ENCODE results near the gene PFAS. TPM values are rescaled to one million over a fixed set of nuclear protein-coding genes. Genes with fewer than 3 reads are reported as not detected.
A peak's percentile ranks its signal among the peaks of the same experiment; 100 is the strongest.

PFAS gene
- total RNA-seq, 1 donor from 2014 or later: 35.4 TPM

GRCh38 chr17:8235676-8236075 lies 13.4 kb upstream of the PFAS start:
- Histone ChIP-seq H3K4me1 (ENCODE audit: insufficient read depth, low read length) (no peaks in the 10 kb centered on the region), H3K4me3 (ENCODE audit: insufficient read depth, low read depth, low read length) (no peak overlapping the region), H2AFZ (ENCODE audit: low read depth, low read length) (no peak overlapping the region), H3K9ac (ENCODE audit: low read length) (no peak overlapping the region), H3K36me3 (ENCODE audit: insufficient read depth, low read length) (peaks cover 6% of the 10 kb centered on the region), H3K4me2 (ENCODE audit: low read length) (no peak overlapping the region), H4K20me1 (ENCODE audit: insufficient read depth, low read length) (no peaks in the 10 kb centered on the region), H3K9me3 (ENCODE audit: insufficient read depth, low read depth, low read length) (no peaks in the 10 kb centered on the region), H3K79me2 (ENCODE audit: insufficient read depth, low read length) (no peaks in the 10 kb centered on the region), H3K27ac (ENCODE audit: low read depth, low read length) (no peak overlapping the region), H3K27me3 (ENCODE audit: insufficient read depth, low read length) (no peaks in the 10 kb centered on the region)
- no peak for FAIRE-seq
- no peak overlapping the region for H3K27ac Mint-ChIP-seq (ENCODE audit: unreplicated experiment)
- no peaks in the 10 kb centered on the region for H3K27me3 Mint-ChIP-seq (ENCODE audit: low read depth, unreplicated experiment)
- H3K4me3 Mint-ChIP-seq (ENCODE audit: unreplicated experiment): peak overlapping the region; percentile 34
- no peak for DNase-seq (ENCODE audit: low read depth)
- H3K9me3 Mint-ChIP-seq (ENCODE audit: unreplicated experiment): no peaks in the 10 kb centered on the region
- TF ChIP-seq, protein P1, sequence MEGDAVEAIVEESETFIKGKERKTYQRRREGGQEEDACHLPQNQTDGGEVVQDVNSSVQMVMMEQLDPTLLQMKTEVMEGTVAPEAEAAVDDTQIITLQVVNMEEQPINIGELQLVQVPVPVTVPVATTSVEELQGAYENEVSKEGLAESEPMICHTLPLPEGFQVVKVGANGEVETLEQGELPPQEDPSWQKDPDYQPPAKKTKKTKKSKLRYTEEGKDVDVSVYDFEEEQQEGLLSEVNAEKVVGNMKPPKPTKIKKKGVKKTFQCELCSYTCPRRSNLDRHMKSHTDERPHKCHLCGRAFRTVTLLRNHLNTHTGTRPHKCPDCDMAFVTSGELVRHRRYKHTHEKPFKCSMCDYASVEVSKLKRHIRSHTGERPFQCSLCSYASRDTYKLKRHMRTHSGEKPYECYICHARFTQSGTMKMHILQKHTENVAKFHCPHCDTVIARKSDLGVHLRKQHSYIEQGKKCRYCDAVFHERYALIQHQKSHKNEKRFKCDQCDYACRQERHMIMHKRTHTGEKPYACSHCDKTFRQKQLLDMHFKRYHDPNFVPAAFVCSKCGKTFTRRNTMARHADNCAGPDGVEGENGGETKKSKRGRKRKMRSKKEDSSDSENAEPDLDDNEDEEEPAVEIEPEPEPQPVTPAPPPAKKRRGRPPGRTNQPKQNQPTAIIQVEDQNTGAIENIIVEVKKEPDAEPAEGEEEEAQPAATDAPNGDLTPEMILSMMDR (IDR thresholded peaks at IDR 0.05; ENCODE audit: insufficient read depth, low read depth, low read length): no peak
- no peak for TF ChIP-seq EZH2 (IDR thresholded peaks at IDR 0.05; ENCODE audit: insufficient read depth, low read length)
- no peaks in the 10 kb centered on the region for H3K4me1 Mint-ChIP-seq (ENCODE audit: low read depth, unreplicated experiment)
- peaks cover 14% of the 10 kb centered on the region for H3K36me3 Mint-ChIP-seq (ENCODE audit: low read depth, unreplicated experiment)

DNA sequence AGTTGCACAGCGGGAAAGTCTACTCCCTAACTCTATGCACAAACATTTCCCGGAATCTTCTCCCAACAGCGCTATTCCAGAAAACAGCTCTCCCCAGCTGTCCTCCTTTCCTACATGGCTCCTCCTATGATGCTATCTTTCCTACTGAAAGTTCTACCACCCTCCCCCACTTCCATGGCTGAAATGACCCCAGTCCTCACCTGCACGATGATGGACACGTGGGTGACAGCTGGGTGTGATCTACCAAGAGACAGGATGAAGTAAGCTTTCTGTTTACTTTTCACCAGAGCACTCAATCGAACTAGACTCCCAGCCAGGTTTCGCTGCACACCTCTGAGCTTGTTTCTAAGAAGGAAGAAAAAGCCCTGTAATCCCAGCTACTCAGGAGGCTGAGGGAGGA lies 11.9 kb upstream of the PFAS start:
- H3K27me3 Mint-ChIP-seq (ENCODE audit: low read depth, unreplicated experiment): no peaks in the 10 kb centered on the region
- Histone ChIP-seq H3K9me3 (ENCODE audit: insufficient read depth, low read depth, low read length) (no peaks in the 10 kb centered on the region), H4K20me1 (ENCODE audit: insufficient read depth, low read length) (no peaks in the 10 kb centered on the region), H3K36me3 (ENCODE audit: insufficient read depth, low read length) (peaks cover 6% of the 10 kb centered on the region), H2AFZ (ENCODE audit: low read depth, low read length) (no peak overlapping the region), H3K4me1 (ENCODE audit: insufficient read depth, low read length) (no peaks in the 10 kb centered on the region), H3K27me3 (ENCODE audit: insufficient read depth, low read length) (no peaks in the 10 kb centered on the region), H3K4me3 (ENCODE audit: insufficient read depth, low read depth, low read length) (no peak overlapping the region), H3K4me2 (ENCODE audit: low read length) (no peak overlapping the region), H3K27ac (ENCODE audit: low read depth, low read length) (no peak overlapping the region), H3K9ac (ENCODE audit: low read length) (no peak overlapping the region), H3K79me2 (ENCODE audit: insufficient read depth, low read length) (no peaks in the 10 kb centered on the region)
- peaks cover 9% of the 10 kb centered on the region for H3K36me3 Mint-ChIP-seq (ENCODE audit: low read depth, unreplicated experiment)
- no peak overlapping the region for H3K4me3 Mint-ChIP-seq (ENCODE audit: unreplicated experiment)
- TF ChIP-seq, protein P1 (IDR thresholded peaks at IDR 0.05; ENCODE audit: insufficient read depth, low read depth, low read length): no peak
- TF ChIP-seq EZH2 (IDR thresholded peaks at IDR 0.05; ENCODE audit: insufficient read depth, low read length): no peak
- DNase-seq (ENCODE audit: low read depth) (no peak), FAIRE-seq (no peak)
- H3K27ac Mint-ChIP-seq (ENCODE audit: unreplicated experiment): no peak overlapping the region
- H3K4me1 Mint-ChIP-seq (ENCODE audit: low read depth, unreplicated experiment): no peaks in the 10 kb centered on the region
- H3K9me3 Mint-ChIP-seq (ENCODE audit: unreplicated experiment): no peaks in the 10 kb centered on the region

- no peak overlapping the region for H3K27ac ChIP-seq (ENCODE audit: low read depth, low read length)
- H4K20me1 ChIP-seq (ENCODE audit: insufficient read depth, low read length): no peaks in the 10 kb centered on the region
- Mint-ChIP-seq H3K4me3 (ENCODE audit: unreplicated experiment) (no peak overlapping the region), H3K9me3 (ENCODE audit: unreplicated experiment) (no peaks in the 10 kb centered on the region), H3K36me3 (ENCODE audit: low read depth, unreplicated experiment) (peaks cover 7% of the 10 kb centered on the region), H3K4me1 (ENCODE audit: low read depth, unreplicated experiment) (no peaks in the 10 kb centered on the region), H3K27me3 (ENCODE audit: low read depth, unreplicated experiment) (no peaks in the 10 kb centered on the region), H3K27ac (ENCODE audit: unreplicated experiment) (no peak overlapping the region)
- no peak overlapping the region for H3K9ac ChIP-seq (ENCODE audit: low read length)
- H3K36me3 ChIP-seq (ENCODE audit: insufficient read depth, low read length): peaks cover 2% of the 10 kb centered on the region
- no peaks in the 10 kb centered on the region for H3K79me2 ChIP-seq (ENCODE audit: insufficient read depth, low read length)
- H3K4me2 ChIP-seq (ENCODE audit: low read length): no peak overlapping the region
- H2AFZ ChIP-seq (ENCODE audit: low read depth, low read length): no peak overlapping the region
- no peak for TF ChIP-seq EZH2 (IDR thresholded peaks at IDR 0.05; ENCODE audit: insufficient read depth, low read length)
- TF ChIP-seq, protein P1 (IDR thresholded peaks at IDR 0.05; ENCODE audit: insufficient read depth, low read depth, low read length): no peak
- no peak for DNase-seq (ENCODE audit: low read depth)
- H3K4me3 ChIP-seq (ENCODE audit: insufficient read depth, low read depth, low read length): no peak overlapping the region
- no peak for FAIRE-seq
- H3K4me1 ChIP-seq (ENCODE audit: insufficient read depth, low read length): no peaks in the 10 kb centered on the region
- H3K9me3 ChIP-seq (ENCODE audit: insufficient read depth, low read depth, low read length): no peaks in the 10 kb centered on the region
- H3K27me3 ChIP-seq (ENCODE audit: insufficient read depth, low read length): no peaks in the 10 kb centered on the region
These were observed 11.2 kb upstream of the PFAS start for GRCh38 chr17:8237886-8238285.

Measured in astrocyte (in vitro differentiated cells and primary cell).